Left ventricle myocardium inferior (tissue), 1 donor: ENCODE measurements around the gene B3GNT8. TPM values are rescaled to one million over a fixed set of nuclear protein-coding genes. Genes with fewer than 3 reads are reported as not detected.

Experiments
- DNase-seq: peaks from one replicate; pipeline ENCODE4 v3.0.0-alpha.2; 2020
- H3K27ac ChIP-seq: fragments of 200-600 bp; replicated peaks from 2 replicates; pipeline ENCODE4 v1.8.0; 2021
- H3K27me3 ChIP-seq: fragments of 200-600 bp; 2 replicates; pipeline ENCODE4 v1.8.0; 2021; ENCODE audit warnings: low read depth
- H3K36me3 ChIP-seq: fragments of 200-600 bp; 2 replicates; pipeline ENCODE4 v1.8.0; 2021
- H3K4me1 ChIP-seq: fragments of 200-600 bp; 2 replicates; pipeline ENCODE4 v1.8.0; 2021
- H3K4me3 ChIP-seq: fragments of 200-600 bp; 2 replicates; pipeline ENCODE4 v1.8.0; 2021; ENCODE audit warnings: mild to moderate bottlenecking, moderate library complexity
- H3K9me3 ChIP-seq: fragments of 200-600 bp; replicated peaks from 2 replicates; pipeline ENCODE4 v1.8.0; 2021
- CTCF ChIP-seq: fragments of 200-600 bp; IDR thresholded peaks from 2 replicates; pipeline ENCODE4 v1.8.0; 2021; ENCODE audit warnings: antibody characterized with exemption, mild to moderate bottlenecking, borderline replicate concordance
- intact Hi-C: fragments of 100-400 bp; cut with micrococcal nuclease; formaldehyde crosslinking; loops from one replicate; pipeline ENCODE4 v1.11.0; 2022
- total RNA-seq: library from RNA; stranded (reverse); fragmentation: NEBNext Ultra II Directional; extraction: Animal tissue kit (Norgen Biotek cat#: 25700); gene quantifications from one replicate; pipeline ENCODE4 v1.2.1, GENCODE V29; 2021
- donor health status: DM: no; HTN: yes; CAD: no; lungs with severe emphysema.

B3GNT8 gene
- total RNA-seq, 1 donor from 2014 or later = 10.3 TPM

- intact Hi-C loops = no loop called here
- H3K9me3 ChIP-seq = no peaks in the 10 kb centered on the region
- peaks cover 22% of the 10 kb centered on the region for H3K27me3 ChIP-seq
- H3K4me1 ChIP-seq = peaks cover 32% of the 10 kb centered on the region
- DNase-seq = no peak
- peak overlapping the region; percentile 80 for H3K27ac ChIP-seq
- H3K36me3 ChIP-seq = no peaks in the 10 kb centered on the region
- TF ChIP-seq CTCF = peak; percentile 41
- peak overlapping the region; percentile 60 for H3K4me3 ChIP-seq
These were observed 20.7 kb upstream of the B3GNT8 start for GRCh38 chr19:41447732-41448332.

GRCh38 chr19:41445575-41445974 lies 18.4 kb upstream of the B3GNT8 start:
- intact Hi-C loops = no loop called here
- no peak overlapping the region for H3K27ac ChIP-seq
- no peaks in the 10 kb centered on the region for H3K9me3 ChIP-seq
- H3K27me3 ChIP-seq = peaks cover 22% of the 10 kb centered on the region
- no peak overlapping the region for H3K4me3 ChIP-seq
- H3K36me3 ChIP-seq = no peaks in the 10 kb centered on the region
- peaks cover 32% of the 10 kb centered on the region for H3K4me1 ChIP-seq
- DNase-seq = no peak
- no peak for TF ChIP-seq CTCF

GRCh38 chr19:41443813-41444455 lies 16.8 kb upstream of the B3GNT8 start:
- no peak for TF ChIP-seq CTCF
- intact Hi-C loops = no loop called here
- Histone ChIP-seq H3K27me3 (peaks cover 22% of the 10 kb centered on the region), H3K27ac (no peak overlapping the region), H3K4me3 (no peak overlapping the region), H3K4me1 (peaks cover 34% of the 10 kb centered on the region), H3K9me3 (no peaks in the 10 kb centered on the region), H3K36me3 (no peaks in the 10 kb centered on the region)
- DNase-seq = no peak

GRCh38 chr19:41442473-41443355 lies 15.5 kb upstream of the B3GNT8 start, which contains the start of gene ERICH4:
Gene ERICH4, plus strand, starts transcription at chr19:41443156. Its CDS starts 14 bp downstream, at chr19:41443170.
- intact Hi-C loops = no loop called here
- H3K4me3 ChIP-seq = no peak within 1 kb of the TSS
- peaks cover 36% of the 10 kb centered on the region for H3K4me1 ChIP-seq
- H3K36me3 ChIP-seq = peaks cover 6% of the 10 kb centered on the region
- H3K27me3 ChIP-seq = peaks cover 22% of the 10 kb centered on the region
- TF ChIP-seq CTCF = no peak
- DNase-seq = no peak
- H3K9me3 ChIP-seq = no peaks in the 10 kb centered on the region
- no peak within 1 kb of the TSS for H3K27ac ChIP-seq

- DNase-seq = no peak
These were observed 14.3 kb upstream of the B3GNT8 start for GRCh38 chr19:41441321-41441945.

More at GRCh38 chr19:41441321-41441945, 14.3 kb upstream of the B3GNT8 start:
- H3K27ac ChIP-seq = no peak overlapping the region
- no peak overlapping the region for H3K4me3 ChIP-seq
- H3K4me1 ChIP-seq = peaks cover 32% of the 10 kb centered on the region
- peaks cover 15% of the 10 kb centered on the region for H3K27me3 ChIP-seq
- intact Hi-C loops = no loop called here
- peaks cover 18% of the 10 kb centered on the region for H3K36me3 ChIP-seq
- no peak for TF ChIP-seq CTCF
- H3K9me3 ChIP-seq = no peaks in the 10 kb centered on the region
